Keratinocyte (primary cell): ENCODE measurements around the gene RASA3. TPM values are rescaled to one million over a fixed set of nuclear protein-coding genes. Genes with fewer than 3 reads are reported as not detected.

Experiments used
- DNase-seq: peaks from one replicate; pipeline ENCODE4 v3.0.0-alpha.2; 2011; ENCODE audit warnings: low read depth, missing footprints, low spot score
- FAIRE-seq: peaks from 2 replicates; lab custom pipeline; 2011; peaks lifted over from hg19 to GRCh38; lab: Jason Lieb, UNC
- H2AFZ ChIP-seq: 2 replicates; pipeline ENCODE4 v1.6.0; 2012; ENCODE audit warnings: low read length, control low read depth, inconsistent platforms; ENCODE audit not compliant: control insufficient read depth
- H3K27ac ChIP-seq: 2 replicates; pipeline ENCODE4 v1.5.1; 2011; ENCODE audit warnings: low read length; ENCODE audit not compliant: control insufficient read depth, insufficient read depth
- H3K27me3 ChIP-seq: 3 replicates; pipeline ENCODE4 v1.6.0; 2011; ENCODE audit warnings: low read length; ENCODE audit not compliant: control insufficient read depth, insufficient read depth; ENCODE audit errors: extremely low read depth
- H3K36me3 ChIP-seq, 2 experiments: 2 replicates in 1 of 2; 3 replicates in 1 of 2; pipeline ENCODE4 v1.5.1; 2011; ENCODE audit warnings: low read length in 2 of 2, mild to moderate bottlenecking in 1 of 2; ENCODE audit not compliant: control insufficient read depth in 2 of 2, insufficient read depth in 2 of 2; ENCODE audit errors: extremely low read depth in 1 of 2
- H3K4me1 ChIP-seq: 3 replicates; pipeline ENCODE4 v1.5.1; 2011; ENCODE audit warnings: low read length; ENCODE audit not compliant: control insufficient read depth, insufficient read depth; ENCODE audit errors: extremely low read depth
- H3K4me2 ChIP-seq: 3 replicates; pipeline ENCODE4 v1.6.0; 2011; ENCODE audit warnings: low read depth, low read length; ENCODE audit not compliant: control insufficient read depth, insufficient read depth; ENCODE audit errors: extremely low read depth
- H3K4me3 ChIP-seq, 3 experiments: fragments of 200-600 bp in 1 of 3; sonication (generic) in 1 of 3; 2 replicates in 2 of 3; 3 replicates in 1 of 3; pipeline ENCODE4 v1.5.1; 2011 to 2016; ENCODE audit warnings: low read length in 3 of 3, mild to moderate bottlenecking in 3 of 3, control low read depth in 2 of 3, inconsistent platforms in 1 of 3, low read depth in 1 of 3, mixed read lengths in 1 of 3, mixed run types in 1 of 3, moderate library complexity in 1 of 3; ENCODE audit not compliant: control insufficient read depth in 2 of 3, insufficient read depth in 2 of 3; ENCODE audit errors: extremely low read depth in 1 of 3
- H3K79me2 ChIP-seq: 2 replicates; pipeline ENCODE4 v1.6.0; 2012; ENCODE audit warnings: low read length; ENCODE audit not compliant: control insufficient read depth, insufficient read depth
- H3K9ac ChIP-seq: 3 replicates; pipeline ENCODE4 v1.6.0; 2011; ENCODE audit warnings: low read length; ENCODE audit not compliant: control insufficient read depth, insufficient read depth; ENCODE audit errors: extremely low read depth
- H3K9me1 ChIP-seq: 3 replicates; pipeline ENCODE4 v1.6.0; 2011; ENCODE audit warnings: low read length; ENCODE audit not compliant: control insufficient read depth, insufficient read depth; ENCODE audit errors: extremely low read depth
- H3K9me3 ChIP-seq: 2 replicates; pipeline ENCODE4 v1.5.1; 2012; ENCODE audit warnings: low read depth, low read length; ENCODE audit not compliant: control insufficient read depth
- H4K20me1 ChIP-seq: 3 replicates; pipeline ENCODE4 v1.6.0; 2011; ENCODE audit warnings: low read length; ENCODE audit not compliant: control insufficient read depth, insufficient read depth; ENCODE audit errors: extremely low read depth
- EZH2 ChIP-seq: IDR thresholded peaks from one replicate; pipeline ENCODE4 v1.6.1; 2012; ENCODE audit warnings: inconsistent platforms, mild to moderate bottlenecking, low read length, moderate library complexity
- dilution Hi-C: fragments of 300-500 bp; cut with MboI; formaldehyde crosslinking; loops from one replicate; pipeline ENCODE4 v1.7.0; 2020; ENCODE audit warnings: low sequenced_read_pairs; ENCODE audit not compliant: extremely low pct_ligation_motif_present
- polyA plus RNA-seq, 5 experiments: library from polyadenylated mRNA; depleted of rRNA in 3 of 5; stranded (reverse) in 3 of 5; stranded (forward) in 1 of 5; unstranded in 1 of 5; fragments of >200 nt; gene quantifications; 1 replicate in 1 of 5; 2 replicates in 3 of 5; 3 replicates in 1 of 5; pipeline versions ENCODE4 v1.2.1 to v1.2.3, GENCODE V29; 2011 to 2012; ENCODE audit warnings: missing spikeins in 2 of 5, low read depth in 1 of 5, low replicate concordance in 1 of 5
- TF ChIP-seq, protein P1 (sequence below), 3 experiments: IDR thresholded peaks in 1 of 3; conservative IDR thresholded peaks in 1 of 3; optimal IDR thresholded peaks in 1 of 3; 2 replicates in 2 of 3; 3 replicates in 1 of 3; pipeline versions ENCODE3 to v1.5.1; 2011; ENCODE audit warnings: low read length in 3 of 3, mild to moderate bottlenecking in 3 of 3, moderate library complexity in 2 of 3, control low read depth in 1 of 3, inconsistent platforms in 1 of 3; ENCODE audit not compliant: insufficient read depth in 2 of 3; ENCODE audit errors: extremely low read depth in 1 of 3

The RASA3 gene
- polyA plus RNA-seq, 1 donor (not counting 4 experiments of a cell fraction or from before 2014, with no cell fraction given): 4.1 TPM

DNA sequence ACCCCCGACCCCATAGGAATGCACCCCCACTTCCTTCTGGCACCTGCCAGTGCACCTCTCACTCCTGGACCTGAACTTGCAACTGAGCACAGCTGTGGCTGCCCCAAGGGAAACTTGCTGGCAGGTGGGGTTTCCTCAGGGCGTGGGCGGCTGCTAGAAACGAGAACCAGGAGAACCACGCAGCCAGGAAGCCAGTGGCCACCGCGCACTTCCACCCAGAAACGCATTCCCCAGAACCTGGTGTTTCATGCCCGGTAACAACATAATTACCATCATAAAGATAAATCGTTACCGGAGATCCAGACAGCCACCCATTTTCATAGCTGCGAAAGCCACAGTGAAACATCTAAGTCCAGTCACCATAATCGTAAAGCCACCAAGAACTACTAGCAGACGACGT is 83.4 kb downstream of the RASA3 start:
- no peak for TF ChIP-seq EZH2
- TF ChIP-seq, protein P1, sequence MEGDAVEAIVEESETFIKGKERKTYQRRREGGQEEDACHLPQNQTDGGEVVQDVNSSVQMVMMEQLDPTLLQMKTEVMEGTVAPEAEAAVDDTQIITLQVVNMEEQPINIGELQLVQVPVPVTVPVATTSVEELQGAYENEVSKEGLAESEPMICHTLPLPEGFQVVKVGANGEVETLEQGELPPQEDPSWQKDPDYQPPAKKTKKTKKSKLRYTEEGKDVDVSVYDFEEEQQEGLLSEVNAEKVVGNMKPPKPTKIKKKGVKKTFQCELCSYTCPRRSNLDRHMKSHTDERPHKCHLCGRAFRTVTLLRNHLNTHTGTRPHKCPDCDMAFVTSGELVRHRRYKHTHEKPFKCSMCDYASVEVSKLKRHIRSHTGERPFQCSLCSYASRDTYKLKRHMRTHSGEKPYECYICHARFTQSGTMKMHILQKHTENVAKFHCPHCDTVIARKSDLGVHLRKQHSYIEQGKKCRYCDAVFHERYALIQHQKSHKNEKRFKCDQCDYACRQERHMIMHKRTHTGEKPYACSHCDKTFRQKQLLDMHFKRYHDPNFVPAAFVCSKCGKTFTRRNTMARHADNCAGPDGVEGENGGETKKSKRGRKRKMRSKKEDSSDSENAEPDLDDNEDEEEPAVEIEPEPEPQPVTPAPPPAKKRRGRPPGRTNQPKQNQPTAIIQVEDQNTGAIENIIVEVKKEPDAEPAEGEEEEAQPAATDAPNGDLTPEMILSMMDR (optimal IDR thresholded peaks at IDR 0.05 in 1 of 3, IDR thresholded peaks at IDR 0.05 in 1 of 3, conservative IDR thresholded peaks at IDR 0.05 in 1 of 3; ENCODE audit: extremely low read depth in 1 of 3, insufficient read depth in 2 of 3, low read length in 3 of 3): no peak
- H3K79me2 ChIP-seq: no peaks in the 10 kb centered on the region
- H3K9ac ChIP-seq: no peak overlapping the region
- H2AFZ ChIP-seq: no peak overlapping the region
- H3K9me1 ChIP-seq: no peaks in the 10 kb centered on the region
- no peaks in the 10 kb centered on the region for H3K27me3 ChIP-seq
- H3K4me3 ChIP-seq: no peak overlapping the region
- no peak overlapping the region for H3K4me2 ChIP-seq
- dilution Hi-C loops: no loop called here
- H3K36me3 ChIP-seq: no peaks in the 10 kb centered on the region
- H3K4me1 ChIP-seq: no peaks in the 10 kb centered on the region
- DNase-seq (no peak), FAIRE-seq (no peak)
- H3K27ac ChIP-seq: no peak overlapping the region
- H3K9me3 ChIP-seq: no peaks in the 10 kb centered on the region
- H4K20me1 ChIP-seq: no peaks in the 10 kb centered on the region

DNA sequence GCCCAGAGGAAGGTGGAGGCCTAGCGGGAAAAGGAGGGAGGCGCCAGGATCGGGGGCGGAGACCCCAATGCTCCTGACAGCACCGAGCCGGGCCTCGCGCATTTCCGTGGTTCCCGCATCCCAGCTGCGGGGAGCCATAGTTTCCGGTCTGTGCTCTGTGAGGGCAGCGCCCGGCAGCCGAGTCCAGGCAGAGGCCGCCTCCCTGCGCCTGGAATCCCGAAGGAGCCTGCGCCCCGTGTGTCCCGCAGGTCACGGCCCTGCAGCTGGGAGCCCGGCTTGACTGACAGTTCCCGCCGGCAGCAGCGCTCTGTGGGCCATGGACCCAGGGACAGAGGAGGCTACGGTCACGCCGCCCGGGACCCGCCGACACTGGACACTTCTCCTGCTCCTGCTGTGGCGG is 84.0 kb downstream of the RASA3 start:
- no peak for TF ChIP-seq EZH2
- TF ChIP-seq, protein P1 (optimal IDR thresholded peaks at IDR 0.05 in 1 of 3, IDR thresholded peaks at IDR 0.05 in 1 of 3, conservative IDR thresholded peaks at IDR 0.05 in 1 of 3; ENCODE audit: extremely low read depth in 1 of 3, insufficient read depth in 2 of 3, low read length in 3 of 3): no peak
- no peaks in the 10 kb centered on the region for H3K9me1 ChIP-seq
- no peaks in the 10 kb centered on the region for H3K4me1 ChIP-seq
- no peak overlapping the region for H3K9ac ChIP-seq
- DNase-seq: no peak
- dilution Hi-C loops: no loop called here
- no peaks in the 10 kb centered on the region for H3K27me3 ChIP-seq
- H3K4me3 ChIP-seq: no peak overlapping the region
- H3K27ac ChIP-seq: no peak overlapping the region
- no peak overlapping the region for H3K4me2 ChIP-seq
- H3K79me2 ChIP-seq: no peaks in the 10 kb centered on the region
- no peaks in the 10 kb centered on the region for H3K9me3 ChIP-seq
- FAIRE-seq: no peak
- no peak overlapping the region for H2AFZ ChIP-seq
- no peaks in the 10 kb centered on the region for H4K20me1 ChIP-seq
- H3K36me3 ChIP-seq: no peaks in the 10 kb centered on the region
